Esophagus squamous epithelium (tissue), 4 donors: ENCODE results near the gene BHLHA15.

Experiments used
- POLR2A ChIP-seq, 4 donors: fragments of 450-650 bp; IDR thresholded peaks; one replicate each; pipeline ENCODE4 v1.6.1; 2017; ENCODE audit warnings: antibody characterized with exemption in 4 of 4, mild to moderate bottlenecking in 4 of 4, moderate library complexity in 3 of 4
- TF ChIP-seq, protein P1 (sequence below), 6 experiments: fragments of 450-650 bp in 4 of 6; fragments of 200-600 bp in 2 of 6; sonication (generic) in 2 of 6; IDR thresholded peaks; one replicate each; pipeline ENCODE4 v1.5.1; 2016 to 2019; ENCODE audit warnings: antibody characterized with exemption in 6 of 6, mild to moderate bottlenecking in 4 of 6, moderate library complexity in 4 of 6

DNA sequence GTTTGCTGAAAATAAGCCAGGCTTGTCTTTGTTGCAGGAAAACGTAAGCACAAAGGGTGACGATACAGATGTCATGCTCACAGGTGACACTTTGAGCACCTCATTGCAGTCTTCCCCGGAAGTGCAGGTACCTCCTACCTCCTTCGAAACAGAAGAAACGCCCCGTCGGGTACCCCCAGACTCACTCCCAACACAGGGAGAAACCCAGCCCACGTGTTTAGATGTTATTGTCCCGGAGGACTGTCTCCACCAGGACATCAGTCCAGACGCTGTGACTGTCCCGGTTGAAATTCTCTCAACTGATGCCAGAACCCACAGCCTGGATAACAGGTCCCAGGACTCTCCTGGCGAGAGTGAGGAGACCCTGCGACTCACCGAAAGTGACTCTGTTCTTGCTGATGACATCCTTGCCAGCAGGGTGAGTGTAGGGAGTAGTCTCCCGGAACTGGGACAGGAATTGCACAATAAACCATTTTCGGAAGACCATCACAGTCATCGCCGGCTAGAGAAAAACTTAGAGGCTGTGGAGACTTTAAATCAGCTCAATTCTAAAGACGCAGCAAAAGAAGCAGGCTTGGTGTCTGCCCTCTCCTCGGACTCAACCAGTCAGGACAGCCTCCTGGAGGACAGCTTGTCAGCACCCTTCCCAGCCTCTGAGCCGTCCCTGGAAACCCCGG is 18.3 kb upstream of the BHLHA15 start:
- no peak for TF ChIP-seq POLR2A (IDR thresholded peaks at IDR 0.05)
- TF ChIP-seq, protein P1, sequence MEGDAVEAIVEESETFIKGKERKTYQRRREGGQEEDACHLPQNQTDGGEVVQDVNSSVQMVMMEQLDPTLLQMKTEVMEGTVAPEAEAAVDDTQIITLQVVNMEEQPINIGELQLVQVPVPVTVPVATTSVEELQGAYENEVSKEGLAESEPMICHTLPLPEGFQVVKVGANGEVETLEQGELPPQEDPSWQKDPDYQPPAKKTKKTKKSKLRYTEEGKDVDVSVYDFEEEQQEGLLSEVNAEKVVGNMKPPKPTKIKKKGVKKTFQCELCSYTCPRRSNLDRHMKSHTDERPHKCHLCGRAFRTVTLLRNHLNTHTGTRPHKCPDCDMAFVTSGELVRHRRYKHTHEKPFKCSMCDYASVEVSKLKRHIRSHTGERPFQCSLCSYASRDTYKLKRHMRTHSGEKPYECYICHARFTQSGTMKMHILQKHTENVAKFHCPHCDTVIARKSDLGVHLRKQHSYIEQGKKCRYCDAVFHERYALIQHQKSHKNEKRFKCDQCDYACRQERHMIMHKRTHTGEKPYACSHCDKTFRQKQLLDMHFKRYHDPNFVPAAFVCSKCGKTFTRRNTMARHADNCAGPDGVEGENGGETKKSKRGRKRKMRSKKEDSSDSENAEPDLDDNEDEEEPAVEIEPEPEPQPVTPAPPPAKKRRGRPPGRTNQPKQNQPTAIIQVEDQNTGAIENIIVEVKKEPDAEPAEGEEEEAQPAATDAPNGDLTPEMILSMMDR (IDR thresholded peaks at IDR 0.05), result no peak
